Breast epithelium (tissue), 3 donors: ENCODE results near the gene SRSF9.

Experiments
- POLR2A ChIP-seq: fragments of 450-650 bp; IDR thresholded peaks from one replicate; pipeline ENCODE4 v1.6.1; 2016; ENCODE audit warnings: antibody characterized with exemption, mild to moderate bottlenecking, moderate library complexity
- POLR2AphosphoS5 ChIP-seq, 3 donors: sonication (generic); formaldehyde crosslinking; IDR thresholded peaks; one replicate each; pipeline ENCODE4 v1.6.1; 2017; ENCODE audit warnings: antibody characterized with exemption in 3 of 3
- TF ChIP-seq, protein P1 (sequence below), 3 donors: fragments of 450-650 bp; IDR thresholded peaks; one replicate each; pipeline ENCODE4 v1.5.1; 2016 to 2017; ENCODE audit warnings: antibody characterized with exemption in 3 of 3, mild to moderate bottlenecking in 3 of 3, moderate library complexity in 3 of 3

DNA sequence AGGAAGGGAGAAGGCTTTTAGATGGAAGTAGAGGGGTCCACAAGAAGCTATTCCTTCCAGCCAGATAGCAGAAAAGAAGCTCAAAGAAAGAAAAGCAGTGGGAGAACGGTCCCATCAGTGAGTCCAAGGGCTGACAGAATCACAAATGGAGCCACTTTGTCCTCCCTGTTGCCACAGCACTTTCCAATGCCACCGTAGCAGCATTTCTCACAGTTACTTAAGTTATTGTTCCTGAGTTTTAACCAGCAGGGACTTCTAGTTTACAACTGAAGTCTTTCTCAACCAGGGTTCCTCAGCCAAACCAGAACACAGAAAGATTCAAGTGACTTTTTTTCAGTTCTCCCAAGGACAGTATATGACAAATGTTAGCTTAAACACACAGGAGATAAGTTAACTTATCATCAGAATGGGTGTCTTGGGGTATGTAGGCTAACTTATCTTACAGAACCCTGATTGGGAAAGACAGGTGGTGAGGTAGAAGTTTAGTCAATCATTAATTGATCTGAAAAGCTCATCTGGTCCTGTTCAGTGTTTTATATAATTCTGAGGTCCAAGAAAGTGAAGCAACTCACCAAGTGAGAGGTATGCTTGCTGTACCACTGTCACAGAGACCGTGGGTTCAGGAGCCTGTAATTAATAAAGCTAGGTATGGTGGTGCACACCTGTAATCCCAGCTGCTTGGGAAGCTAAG, 16.3 kb downstream of the SRSF9 start:
- TF ChIP-seq, protein P1, sequence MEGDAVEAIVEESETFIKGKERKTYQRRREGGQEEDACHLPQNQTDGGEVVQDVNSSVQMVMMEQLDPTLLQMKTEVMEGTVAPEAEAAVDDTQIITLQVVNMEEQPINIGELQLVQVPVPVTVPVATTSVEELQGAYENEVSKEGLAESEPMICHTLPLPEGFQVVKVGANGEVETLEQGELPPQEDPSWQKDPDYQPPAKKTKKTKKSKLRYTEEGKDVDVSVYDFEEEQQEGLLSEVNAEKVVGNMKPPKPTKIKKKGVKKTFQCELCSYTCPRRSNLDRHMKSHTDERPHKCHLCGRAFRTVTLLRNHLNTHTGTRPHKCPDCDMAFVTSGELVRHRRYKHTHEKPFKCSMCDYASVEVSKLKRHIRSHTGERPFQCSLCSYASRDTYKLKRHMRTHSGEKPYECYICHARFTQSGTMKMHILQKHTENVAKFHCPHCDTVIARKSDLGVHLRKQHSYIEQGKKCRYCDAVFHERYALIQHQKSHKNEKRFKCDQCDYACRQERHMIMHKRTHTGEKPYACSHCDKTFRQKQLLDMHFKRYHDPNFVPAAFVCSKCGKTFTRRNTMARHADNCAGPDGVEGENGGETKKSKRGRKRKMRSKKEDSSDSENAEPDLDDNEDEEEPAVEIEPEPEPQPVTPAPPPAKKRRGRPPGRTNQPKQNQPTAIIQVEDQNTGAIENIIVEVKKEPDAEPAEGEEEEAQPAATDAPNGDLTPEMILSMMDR (IDR thresholded peaks at IDR 0.05): no peak
- TF ChIP-seq POLR2A: no peak
- no peak for TF ChIP-seq POLR2AphosphoS5 (IDR thresholded peaks at IDR 0.05)
